Mucosa of stomach (tissue), 1 donor: ENCODE data around the gene GIMAP5.
A peak's percentile ranks its signal among the peaks of the same experiment; 100 is the strongest.
"Not testable (repeated sequence)": the region's sequence is repeated elsewhere in the genome, so short reads cannot be mapped to it uniquely, and the experiment has no call there.

Source experiments
- H3K27me3 ChIP-seq: one replicate; pipeline ENCODE4 v1.7.0; 2013; ENCODE audit warnings: mild to moderate bottlenecking, low read length; ENCODE audit not compliant: control insufficient read depth, insufficient read depth
- H3K36me3 ChIP-seq: one replicate; pipeline ENCODE4 v1.7.0; 2013; ENCODE audit warnings: low read length; ENCODE audit not compliant: control insufficient read depth, insufficient read depth
- H3K4me1 ChIP-seq: one replicate; pipeline ENCODE4 v1.7.0; 2013; ENCODE audit warnings: mild to moderate bottlenecking, low read length; ENCODE audit not compliant: control insufficient read depth, insufficient read depth
- H3K4me3 ChIP-seq: one replicate; pipeline ENCODE4 v1.7.0; 2013; ENCODE audit warnings: low read length
- H3K9ac ChIP-seq: one replicate; pipeline ENCODE4 v1.7.0; 2013; ENCODE audit warnings: mild to moderate bottlenecking, low read length, moderate library complexity
- H3K9me3 ChIP-seq: one replicate; pipeline ENCODE4 v1.7.0; 2013; ENCODE audit warnings: mild to moderate bottlenecking, low read length, moderate library complexity; ENCODE audit not compliant: control insufficient read depth
- donor health status: Pancreatic carcinoma.

Gene GIMAP5

GRCh38 chr7:150754951-150755350, 17.7 kb downstream of the GIMAP5 start:
- H3K36me3 ChIP-seq: no peaks in the 10 kb centered on the region
- H3K9ac ChIP-seq: no peak overlapping the region
- no peak overlapping the region for H3K4me3 ChIP-seq
- H3K27me3 ChIP-seq: no peaks in the 10 kb centered on the region
- H3K9me3 ChIP-seq: no peaks in the 10 kb centered on the region
- H3K4me1 ChIP-seq: no peaks in the 10 kb centered on the region

GRCh38 chr7:150755473-150756099, 18.4 kb downstream of the GIMAP5 start:
- Histone ChIP-seq H3K4me1 (no peaks in the 10 kb centered on the region), H3K4me3 (no peak overlapping the region), H3K9me3 (no peaks in the 10 kb centered on the region), H3K27me3 (no peaks in the 10 kb centered on the region), H3K9ac (no peak overlapping the region), H3K36me3 (no peaks in the 10 kb centered on the region)

- H3K9me3 ChIP-seq: no peaks in the 10 kb centered on the region
- H3K9ac ChIP-seq: no peak overlapping the region
- no peaks in the 10 kb centered on the region for H3K36me3 ChIP-seq
Measured at GRCh38 chr7:150756166-150756565, 18.9 kb downstream of the GIMAP5 start.

GRCh38 chr7:150756858-150757257, 19.6 kb downstream of the GIMAP5 start:
- Histone ChIP-seq H3K9me3 (no peaks in the 10 kb centered on the region), H3K36me3 (no peaks in the 10 kb centered on the region), H3K4me1 (no peaks in the 10 kb centered on the region), H3K4me3 (no peak overlapping the region), H3K9ac (no peak overlapping the region), H3K27me3 (no peaks in the 10 kb centered on the region)

More at GRCh38 chr7:150756166-150756565, 18.9 kb downstream of the GIMAP5 start:
- Histone ChIP-seq H3K4me1 (no peaks in the 10 kb centered on the region), H3K27me3 (no peaks in the 10 kb centered on the region), H3K4me3 (no peak overlapping the region)

- Histone ChIP-seq H3K4me1 (no peaks in the 10 kb centered on the region), H3K27me3 (no peaks in the 10 kb centered on the region), H3K9me3 (no peaks in the 10 kb centered on the region), H3K4me3 (no peak overlapping the region), H3K36me3 (no peaks in the 10 kb centered on the region), H3K9ac (no peak overlapping the region)
Measured at GRCh38 chr7:150759479-150759878, 22.3 kb downstream of the GIMAP5 start.

GRCh38 chr7:150766334-150766709, 29.1 kb downstream of the GIMAP5 start:
- Histone ChIP-seq H3K4me3 (no peak overlapping the region), H3K9ac (no peak overlapping the region), H3K4me1 (peaks cover 4% of the 10 kb centered on the region), H3K9me3 (no peaks in the 10 kb centered on the region), H3K27me3 (no peaks in the 10 kb centered on the region), H3K36me3 (no peaks in the 10 kb centered on the region)

- no peaks in the 10 kb centered on the region for H3K36me3 ChIP-seq
Measured at GRCh38 chr7:150769768-150770167, 32.5 kb downstream of the GIMAP5 start.

GRCh38 chr7:150774131-150774530, 36.9 kb downstream of the GIMAP5 start:
- H3K9me3 ChIP-seq, H3K27me3 ChIP-seq, H3K36me3 ChIP-seq, H3K4me3 ChIP-seq, H3K9ac ChIP-seq, H3K4me1 ChIP-seq: not testable (repeated sequence)

More at GRCh38 chr7:150769768-150770167, 32.5 kb downstream of the GIMAP5 start:
- H3K4me1 ChIP-seq: peaks cover 4% of the 10 kb centered on the region
- no peaks in the 10 kb centered on the region for H3K9me3 ChIP-seq
- no peaks in the 10 kb centered on the region for H3K27me3 ChIP-seq
- no peak overlapping the region for H3K9ac ChIP-seq
- no peak overlapping the region for H3K4me3 ChIP-seq

GRCh38 chr7:150778014-150778737, 41.0 kb downstream of the GIMAP5 start:
- no peak overlapping the region for H3K4me3 ChIP-seq
- H3K27me3 ChIP-seq: no peaks in the 10 kb centered on the region
- no peak overlapping the region for H3K9ac ChIP-seq
- no peaks in the 10 kb centered on the region for H3K9me3 ChIP-seq
- H3K36me3 ChIP-seq: no peaks in the 10 kb centered on the region
- H3K4me1 ChIP-seq: peaks cover 15% of the 10 kb centered on the region

GRCh38 chr7:150778738-150779301, 41.6 kb downstream of the GIMAP5 start:
- no peak overlapping the region for H3K9ac ChIP-seq
- H3K9me3 ChIP-seq: no peaks in the 10 kb centered on the region

GRCh38 chr7:150780292-150780691, 43.1 kb downstream of the GIMAP5 start:
- Histone ChIP-seq H3K9ac (peak overlapping the region; percentile 18), H3K4me3 (no peak overlapping the region), H3K9me3 (no peaks in the 10 kb centered on the region), H3K36me3 (no peaks in the 10 kb centered on the region), H3K27me3 (no peaks in the 10 kb centered on the region), H3K4me1 (peaks cover 30% of the 10 kb centered on the region)

More at GRCh38 chr7:150778738-150779301, 41.6 kb downstream of the GIMAP5 start:
- Histone ChIP-seq H3K36me3 (no peaks in the 10 kb centered on the region), H3K4me3 (no peak overlapping the region), H3K4me1 (peaks cover 16% of the 10 kb centered on the region), H3K27me3 (no peaks in the 10 kb centered on the region)

GRCh38 chr7:150781103-150781502, 43.9 kb downstream of the GIMAP5 start:
- Histone ChIP-seq H3K4me3 (no peak overlapping the region), H3K9ac (peak overlapping the region; percentile 18), H3K36me3 (no peaks in the 10 kb centered on the region), H3K9me3 (no peaks in the 10 kb centered on the region), H3K4me1 (peaks cover 33% of the 10 kb centered on the region), H3K27me3 (no peaks in the 10 kb centered on the region)
